DOHH2 (cell line): ENCODE results near the gene MTRR.

Source experiments
- CTCF ChIP-seq: fragments of 200-600 bp; sonication (generic); IDR thresholded peaks from one replicate; pipeline ENCODE4 v1.5.1; 2014; ENCODE audit warnings: antibody characterized with exemption, mild to moderate bottlenecking, low read depth, low read length; ENCODE audit not compliant: poor library complexity, severe bottlenecking
- EZH2phosphoT487 ChIP-seq: fragments of 200-600 bp; sonication (generic); IDR thresholded peaks from 2 replicates; pipeline ENCODE4 v1.6.1; 2017; ENCODE audit warnings: borderline replicate concordance, mild to moderate bottlenecking, antibody characterized with exemption, low read length, moderate library complexity, mixed read lengths

DNA sequence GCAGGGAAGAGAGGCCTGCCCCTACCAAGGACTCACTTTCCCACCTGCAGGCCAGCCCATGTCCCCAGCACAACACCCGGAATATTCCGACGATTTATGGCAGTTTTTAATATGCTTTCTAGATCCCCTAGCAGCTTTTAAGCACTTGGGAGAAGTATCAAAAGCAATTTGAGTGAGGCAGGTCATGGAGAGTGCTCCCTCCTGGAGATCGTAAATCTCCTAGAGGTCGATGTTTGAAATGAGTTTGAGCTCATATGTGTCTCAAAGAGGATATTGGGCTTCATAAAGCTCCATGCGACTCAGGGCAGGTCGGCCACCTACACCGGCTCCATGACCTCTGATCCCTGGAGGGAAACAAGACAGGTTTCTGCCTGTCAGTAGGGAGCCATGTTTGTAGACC, 45.4 kb upstream of the MTRR start:
- TF ChIP-seq CTCF (no peak), EZH2phosphoT487 (no peak)
